ENCODE data around the gene VEGFB.

The VEGFB gene

DNA sequence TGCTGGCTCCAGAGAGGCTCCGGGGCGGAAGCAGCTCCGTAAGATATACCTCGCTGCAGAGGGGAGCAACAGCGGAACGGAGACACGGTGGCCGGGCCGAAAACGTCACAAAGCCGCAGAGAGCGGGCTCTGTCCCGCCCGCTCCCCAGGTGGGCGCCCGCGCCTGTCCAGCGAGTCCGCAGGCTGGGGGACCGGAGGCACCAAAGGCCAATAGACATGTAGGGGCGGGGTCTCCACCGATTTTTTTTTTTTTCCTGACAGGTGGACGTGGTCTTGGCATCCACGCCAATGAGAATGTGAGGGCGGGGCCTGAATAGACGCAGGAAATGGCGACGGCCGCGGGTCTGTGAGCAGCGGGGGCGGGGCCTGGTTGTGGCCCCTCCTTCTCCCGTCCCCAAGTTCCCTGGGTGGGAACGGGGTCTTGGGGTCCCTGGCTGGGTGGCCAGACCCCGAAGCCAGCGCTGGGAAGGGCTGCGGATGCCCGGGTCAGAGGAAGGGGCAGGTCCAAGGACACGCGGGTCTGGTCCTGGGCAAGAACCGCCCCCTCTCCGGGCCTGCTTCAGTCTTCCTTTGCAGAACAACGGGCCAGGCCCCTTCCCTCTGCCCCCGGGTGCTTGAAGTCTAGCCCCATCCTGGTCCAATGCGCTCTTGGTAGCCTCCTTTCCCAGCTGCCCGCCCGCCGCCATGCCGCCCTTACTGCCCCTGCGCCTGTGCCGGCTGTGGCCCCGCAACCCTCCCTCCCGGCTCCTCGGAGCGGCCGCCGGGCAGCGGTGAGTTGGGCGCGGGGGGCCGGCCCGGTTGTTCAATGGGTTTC lies 4.0 kb upstream of the VEGFB start, which contains the start of gene DNAJC4:
Gene DNAJC4 (plus strand): TSS at position 378 of the 814 bp plus-strand sequence. CDS start 307 bp downstream, at position 685.
- Histone ChIP-seq H2AFZ (ENCODE audit: low read depth, low read length) (peak within 1 kb of the TSS; percentile 58), H3K27me3 (ENCODE audit: insufficient read depth, low read length) (no peaks in the 10 kb centered on the region), H3K4me1 (ENCODE audit: insufficient read depth, low read length) (peaks cover 30% of the 10 kb centered on the region), H3K36me3 (ENCODE audit: insufficient read depth, low read length) (no peaks in the 10 kb centered on the region), H3K9me3 (ENCODE audit: low read length) (no peaks in the 10 kb centered on the region), H3K4me3 (ENCODE audit: low read length) (peak within 1 kb of the TSS; percentile 70)

GRCh38 chr11:64230985-64231365 lies 3.4 kb upstream of the VEGFB start:
- H3K9me3 ChIP-seq (ENCODE audit: low read length) = no peaks in the 10 kb centered on the region
- peak overlapping the region; percentile 70 for H3K4me3 ChIP-seq (ENCODE audit: low read length)
- no peaks in the 10 kb centered on the region for H3K36me3 ChIP-seq (ENCODE audit: insufficient read depth, low read length)
- H3K27me3 ChIP-seq (ENCODE audit: insufficient read depth, low read length) = no peaks in the 10 kb centered on the region
- peak overlapping the region; percentile 58 for H2AFZ ChIP-seq (ENCODE audit: low read depth, low read length)
- H3K4me1 ChIP-seq (ENCODE audit: insufficient read depth, low read length) = peaks cover 28% of the 10 kb centered on the region

DNA sequence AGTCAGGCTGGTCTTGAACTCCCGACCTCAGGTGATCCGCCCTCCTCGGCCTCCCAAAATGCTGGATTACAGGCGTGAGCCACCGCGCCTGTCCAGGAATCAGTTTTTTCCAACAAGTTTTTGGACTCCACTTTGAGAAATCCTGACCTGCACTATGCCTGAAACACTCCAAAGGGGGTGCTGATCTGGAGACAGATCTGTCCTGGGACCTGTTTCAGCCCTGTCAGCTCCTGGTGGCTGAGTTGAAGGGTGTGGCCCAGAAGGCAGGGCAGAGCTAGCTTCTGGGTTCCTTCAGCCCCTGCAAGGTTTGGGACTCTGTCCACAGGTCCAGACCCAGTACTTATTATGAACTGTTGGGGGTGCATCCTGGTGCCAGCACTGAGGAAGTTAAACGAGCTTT lies 2.8 kb upstream of the VEGFB start:
- H3K9me3 ChIP-seq (ENCODE audit: low read length) = no peaks in the 10 kb centered on the region
- H3K4me1 ChIP-seq (ENCODE audit: insufficient read depth, low read length) = peaks cover 27% of the 10 kb centered on the region
- H2AFZ ChIP-seq (ENCODE audit: low read depth, low read length) = no peak overlapping the region
- no peaks in the 10 kb centered on the region for H3K36me3 ChIP-seq (ENCODE audit: insufficient read depth, low read length)
- no peak overlapping the region for H3K4me3 ChIP-seq (ENCODE audit: low read length)
- H3K27me3 ChIP-seq (ENCODE audit: insufficient read depth, low read length) = no peaks in the 10 kb centered on the region

- Histone ChIP-seq H2AFZ (ENCODE audit: low read depth, low read length) (no peak overlapping the region), H3K9me3 (ENCODE audit: low read length) (no peaks in the 10 kb centered on the region)
Measured at GRCh38 chr11:64232182-64232966, 2.0 kb upstream of the VEGFB start.

GRCh38 chr11:64232967-64233315 lies 1.4 kb upstream of the VEGFB start:
- H2AFZ ChIP-seq (ENCODE audit: low read depth, low read length) = no peak overlapping the region
- H3K4me3 ChIP-seq (ENCODE audit: low read length) = no peak overlapping the region
- H3K27me3 ChIP-seq (ENCODE audit: insufficient read depth, low read length) = no peaks in the 10 kb centered on the region
- no peaks in the 10 kb centered on the region for H3K9me3 ChIP-seq (ENCODE audit: low read length)
- peaks cover 16% of the 10 kb centered on the region for H3K4me1 ChIP-seq (ENCODE audit: insufficient read depth, low read length)
- H3K36me3 ChIP-seq (ENCODE audit: insufficient read depth, low read length) = no peaks in the 10 kb centered on the region

More at GRCh38 chr11:64232182-64232966, 2.0 kb upstream of the VEGFB start:
- H3K4me3 ChIP-seq (ENCODE audit: low read length) = no peak overlapping the region
- H3K27me3 ChIP-seq (ENCODE audit: insufficient read depth, low read length) = no peaks in the 10 kb centered on the region
- H3K4me1 ChIP-seq (ENCODE audit: insufficient read depth, low read length) = peaks cover 19% of the 10 kb centered on the region
- H3K36me3 ChIP-seq (ENCODE audit: insufficient read depth, low read length) = no peaks in the 10 kb centered on the region

- no peaks in the 10 kb centered on the region for H3K9me3 ChIP-seq (ENCODE audit: low read length)
- H3K27me3 ChIP-seq (ENCODE audit: insufficient read depth, low read length) = no peaks in the 10 kb centered on the region
- H3K4me3 ChIP-seq (ENCODE audit: low read length) = no peak overlapping the region
- peaks cover 8% of the 10 kb centered on the region for H3K4me1 ChIP-seq (ENCODE audit: insufficient read depth, low read length)
- H3K36me3 ChIP-seq (ENCODE audit: insufficient read depth, low read length) = no peaks in the 10 kb centered on the region
- no peak overlapping the region for H2AFZ ChIP-seq (ENCODE audit: low read depth, low read length)
Measured at GRCh38 chr11:64234647-64235379, 429 bp downstream of the VEGFB start.

DNA sequence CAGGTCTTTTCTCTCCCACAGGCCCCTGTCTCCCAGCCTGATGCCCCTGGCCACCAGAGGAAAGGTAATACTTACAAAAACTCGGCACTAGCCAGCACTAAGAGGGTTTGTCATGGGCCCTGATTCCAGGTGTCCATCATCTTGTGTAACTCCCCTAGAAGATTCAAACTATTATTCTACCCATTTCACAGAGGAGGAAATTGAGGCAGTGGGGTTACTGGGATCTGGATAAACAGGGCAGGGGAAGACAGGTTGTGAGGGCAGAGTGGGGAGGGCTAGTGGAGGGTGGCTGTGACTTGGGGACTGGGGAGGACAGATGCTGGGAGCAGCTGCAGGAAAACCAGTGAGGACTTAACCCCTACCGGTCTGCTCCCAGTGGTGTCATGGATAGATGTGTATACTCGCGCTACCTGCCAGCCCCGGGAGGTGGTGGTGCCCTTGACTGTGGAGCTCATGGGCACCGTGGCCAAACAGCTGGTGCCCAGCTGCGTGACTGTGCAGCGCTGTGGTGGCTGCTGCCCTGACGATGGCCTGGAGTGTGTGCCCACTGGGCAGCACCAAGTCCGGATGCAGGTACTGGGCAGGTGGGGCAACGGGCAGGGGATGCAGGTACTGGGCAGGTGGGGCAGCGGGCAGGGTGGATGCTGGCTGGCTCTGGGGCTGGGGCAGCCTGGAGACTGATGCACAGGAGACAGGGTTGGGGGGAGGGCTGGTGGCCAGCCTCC lies 1.2 kb downstream of the VEGFB start:
- Histone ChIP-seq H3K27me3 (ENCODE audit: insufficient read depth, low read length) (no peaks in the 10 kb centered on the region), H3K36me3 (ENCODE audit: insufficient read depth, low read length) (no peaks in the 10 kb centered on the region), H3K4me1 (ENCODE audit: insufficient read depth, low read length) (peaks cover 14% of the 10 kb centered on the region), H2AFZ (ENCODE audit: low read depth, low read length) (no peak overlapping the region), H3K4me3 (ENCODE audit: low read length) (no peak overlapping the region), H3K9me3 (ENCODE audit: low read length) (no peaks in the 10 kb centered on the region)

- Histone ChIP-seq H3K27me3 (ENCODE audit: insufficient read depth, low read length) (no peaks in the 10 kb centered on the region), H3K36me3 (ENCODE audit: insufficient read depth, low read length) (no peaks in the 10 kb centered on the region), H3K9me3 (ENCODE audit: low read length) (no peaks in the 10 kb centered on the region), H3K4me1 (ENCODE audit: insufficient read depth, low read length) (peaks cover 13% of the 10 kb centered on the region), H2AFZ (ENCODE audit: low read depth, low read length) (no peak overlapping the region), H3K4me3 (ENCODE audit: low read length) (no peak overlapping the region)
Measured at GRCh38 chr11:64237484-64237951, 3.1 kb downstream of the VEGFB start.

- Histone ChIP-seq H2AFZ (ENCODE audit: low read depth, low read length) (no peak overlapping the region), H3K27me3 (ENCODE audit: insufficient read depth, low read length) (no peaks in the 10 kb centered on the region), H3K4me1 (ENCODE audit: insufficient read depth, low read length) (peaks cover 15% of the 10 kb centered on the region), H3K36me3 (ENCODE audit: insufficient read depth, low read length) (peaks cover 2% of the 10 kb centered on the region), H3K4me3 (ENCODE audit: low read length) (no peak overlapping the region), H3K9me3 (ENCODE audit: low read length) (no peaks in the 10 kb centered on the region)
Measured at GRCh38 chr11:64238076-64238475, 3.7 kb downstream of the VEGFB start.

GRCh38 chr11:64238999-64239398 lies 4.6 kb downstream of the VEGFB start:
- H3K4me3 ChIP-seq (ENCODE audit: low read length) = no peak overlapping the region
- no peaks in the 10 kb centered on the region for H3K27me3 ChIP-seq (ENCODE audit: insufficient read depth, low read length)
- no peak overlapping the region for H2AFZ ChIP-seq (ENCODE audit: low read depth, low read length)
- H3K4me1 ChIP-seq (ENCODE audit: insufficient read depth, low read length) = peaks cover 17% of the 10 kb centered on the region
- H3K36me3 ChIP-seq (ENCODE audit: insufficient read depth, low read length) = peaks cover 11% of the 10 kb centered on the region
- no peaks in the 10 kb centered on the region for H3K9me3 ChIP-seq (ENCODE audit: low read length)

DNA sequence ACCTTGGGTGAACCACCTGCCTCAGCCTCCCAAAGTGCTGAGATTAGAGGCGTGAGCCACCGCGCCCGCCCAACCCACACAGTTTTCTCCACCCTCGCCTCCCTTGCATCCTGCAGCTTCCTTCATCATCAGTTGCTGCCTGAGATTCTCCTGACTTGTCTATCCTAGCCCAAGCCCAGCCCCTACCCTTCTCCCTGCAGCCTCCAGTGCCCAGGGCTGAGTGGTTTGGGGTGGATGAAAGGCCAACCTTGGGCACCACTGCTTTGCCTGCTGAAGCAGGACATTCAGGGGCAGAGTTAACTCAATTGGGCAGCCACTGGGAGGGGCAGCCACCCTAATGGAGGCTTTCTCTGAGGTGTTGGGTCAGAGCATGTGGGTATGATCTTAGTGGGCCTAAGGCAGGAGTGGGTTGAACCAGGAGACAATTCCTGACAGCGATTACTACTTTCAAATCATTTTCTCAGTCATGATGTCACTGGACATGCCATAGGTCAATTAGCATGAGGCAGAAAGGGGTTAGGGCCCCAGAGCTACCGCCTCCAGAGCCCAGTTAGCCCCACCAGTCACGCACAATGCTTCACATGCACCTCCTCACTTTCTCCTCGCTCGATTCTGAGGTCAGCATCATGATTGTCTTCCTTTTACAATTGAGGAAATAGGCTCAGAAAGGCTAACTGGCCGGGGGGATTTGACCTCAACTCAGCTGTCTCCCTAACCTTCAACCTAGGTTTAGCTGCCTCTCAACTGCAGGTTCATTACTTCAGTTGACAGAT lies 5.5 kb downstream of the VEGFB start:
- Histone ChIP-seq H3K9me3 (ENCODE audit: low read length) (no peaks in the 10 kb centered on the region), H3K27me3 (ENCODE audit: insufficient read depth, low read length) (no peaks in the 10 kb centered on the region), H3K4me1 (ENCODE audit: insufficient read depth, low read length) (peaks cover 17% of the 10 kb centered on the region), H2AFZ (ENCODE audit: low read depth, low read length) (no peak overlapping the region), H3K36me3 (ENCODE audit: insufficient read depth, low read length) (peaks cover 15% of the 10 kb centered on the region), H3K4me3 (ENCODE audit: low read length) (peak overlapping the region; percentile 89)

Data from neuron (in vitro differentiated cells).